Lower leg skin (tissue), 4 donors: ENCODE measurements around the gene GABRG2. TPM values are rescaled to one million over a fixed set of nuclear protein-coding genes. Genes with fewer than 3 reads are reported as not detected.

Experiments
- DNase-seq, 2 donors: peaks; one replicate each; pipeline ENCODE4 v3.0.0-alpha.2; 2019; ENCODE audit warnings: low spot score in 2 of 2
- H3K4me3 ChIP-seq: fragments of 200-600 bp; sonication (generic); 2 replicates; pipeline ENCODE4 v1.5.1; 2017; ENCODE audit warnings: mild to moderate bottlenecking, low read depth; ENCODE audit not compliant: poor library complexity, severe bottlenecking
- POLR2A ChIP-seq, 2 donors: fragments of 450-650 bp; IDR thresholded peaks; one replicate each; pipeline ENCODE4 v1.6.1; 2016 to 2017; ENCODE audit warnings: antibody characterized with exemption in 2 of 2, mild to moderate bottlenecking in 1 of 2, moderate library complexity in 1 of 2
- WGBS, 2 donors: methylation state at CpG; one replicate each; pipeline ENCODE4 v1.1.5; 2018; 5-methylcytosine and 5-hydroxymethylcytosine counted together
- intact Hi-C: fragments of 100-400 bp; cut with DNase I; formaldehyde crosslinking; loops from one replicate; pipeline ENCODE4 v1.15.0; 2023; ENCODE audit warnings: low total_unique reads
- total RNA-seq, 4 donors: library from RNA; depleted of rRNA; stranded (reverse); fragments of >200 nt; gene quantifications; one replicate each; pipeline ENCODE4 v1.1.0, GENCODE V29; 2016
- TF ChIP-seq, protein P1 (sequence below), 3 donors: fragments of 450-650 bp; IDR thresholded peaks; one replicate each; pipeline ENCODE4 v1.5.1; 2016; ENCODE audit warnings: antibody characterized with exemption in 3 of 3, mild to moderate bottlenecking in 3 of 3, moderate library complexity in 2 of 3

Gene GABRG2
- total RNA-seq, 4 donors from 2014 or later: not detected

- intact Hi-C loops: no loop called here
- no peak overlapping the region for H3K4me3 ChIP-seq
- 48 to 53% methylated on average over 2 of the region's 2 CpGs for WGBS, 2 donors
- no peak for DNase-seq
- TF ChIP-seq, protein P1, sequence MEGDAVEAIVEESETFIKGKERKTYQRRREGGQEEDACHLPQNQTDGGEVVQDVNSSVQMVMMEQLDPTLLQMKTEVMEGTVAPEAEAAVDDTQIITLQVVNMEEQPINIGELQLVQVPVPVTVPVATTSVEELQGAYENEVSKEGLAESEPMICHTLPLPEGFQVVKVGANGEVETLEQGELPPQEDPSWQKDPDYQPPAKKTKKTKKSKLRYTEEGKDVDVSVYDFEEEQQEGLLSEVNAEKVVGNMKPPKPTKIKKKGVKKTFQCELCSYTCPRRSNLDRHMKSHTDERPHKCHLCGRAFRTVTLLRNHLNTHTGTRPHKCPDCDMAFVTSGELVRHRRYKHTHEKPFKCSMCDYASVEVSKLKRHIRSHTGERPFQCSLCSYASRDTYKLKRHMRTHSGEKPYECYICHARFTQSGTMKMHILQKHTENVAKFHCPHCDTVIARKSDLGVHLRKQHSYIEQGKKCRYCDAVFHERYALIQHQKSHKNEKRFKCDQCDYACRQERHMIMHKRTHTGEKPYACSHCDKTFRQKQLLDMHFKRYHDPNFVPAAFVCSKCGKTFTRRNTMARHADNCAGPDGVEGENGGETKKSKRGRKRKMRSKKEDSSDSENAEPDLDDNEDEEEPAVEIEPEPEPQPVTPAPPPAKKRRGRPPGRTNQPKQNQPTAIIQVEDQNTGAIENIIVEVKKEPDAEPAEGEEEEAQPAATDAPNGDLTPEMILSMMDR (IDR thresholded peaks at IDR 0.05): no peak
- no peak for TF ChIP-seq POLR2A (IDR thresholded peaks at IDR 0.05)
Measured at GRCh38 chr5:162160401-162160800, 92.8 kb downstream of the GABRG2 start.

GRCh38 chr5:162163663-162164062 lies 96.1 kb downstream of the GABRG2 start:
- 64 to 74% methylated on average over 6 of the region's 6 CpGs for WGBS, 2 donors

GRCh38 chr5:162174358-162174974 lies 106.9 kb downstream of the GABRG2 start:
- no peak for DNase-seq
- 62 to 65% methylated on average over 6 of the region's 6 CpGs for WGBS, 2 donors
- intact Hi-C loops: no loop called here
- TF ChIP-seq POLR2A (IDR thresholded peaks at IDR 0.05): no peak
- TF ChIP-seq, protein P1 (IDR thresholded peaks at IDR 0.05): no peak
- no peak overlapping the region for H3K4me3 ChIP-seq

More at GRCh38 chr5:162163663-162164062, 96.1 kb downstream of the GABRG2 start:
- intact Hi-C loops: no loop called here
- no peak overlapping the region for H3K4me3 ChIP-seq
- DNase-seq: no peak
- TF ChIP-seq, protein P1 (IDR thresholded peaks at IDR 0.05): no peak
- TF ChIP-seq POLR2A (IDR thresholded peaks at IDR 0.05): no peak

DNA sequence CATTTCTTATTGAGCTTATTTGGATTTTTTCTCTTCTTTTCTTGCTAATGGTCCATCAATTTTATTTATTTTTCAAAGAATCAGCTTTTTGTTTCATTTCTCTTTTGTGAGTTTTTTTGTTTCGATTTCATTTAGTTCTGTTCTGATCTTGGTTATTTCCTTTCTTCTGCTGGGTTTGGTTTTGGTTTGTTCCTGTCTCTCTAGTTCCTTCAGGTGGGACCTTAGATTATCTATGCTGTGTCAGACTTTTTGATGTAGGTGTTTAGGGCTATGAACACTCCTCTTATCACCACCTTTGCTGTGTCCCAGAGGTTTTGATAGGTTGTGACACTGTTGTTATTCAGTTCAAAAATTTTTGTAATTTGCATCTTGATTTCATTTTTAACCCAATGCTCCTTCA lies 119.8 kb downstream of the GABRG2 start:
- H3K4me3 ChIP-seq: no peak overlapping the region
- intact Hi-C loops: no loop called here
- WGBS, 2 donors: 68 to 82% methylated on average over 1 of the region's 1 CpG
- DNase-seq: no peak
- no peak for TF ChIP-seq POLR2A (IDR thresholded peaks at IDR 0.05)
- TF ChIP-seq, protein P1 (IDR thresholded peaks at IDR 0.05): no peak

GRCh38 chr5:162189719-162190118 lies 122.1 kb downstream of the GABRG2 start:
- no peak for DNase-seq
- TF ChIP-seq, protein P1 (IDR thresholded peaks at IDR 0.05): no peak
- TF ChIP-seq POLR2A (IDR thresholded peaks at IDR 0.05): no peak
- intact Hi-C loops: no loop called here
- H3K4me3 ChIP-seq: no peak overlapping the region
- 77 to 81% methylated on average over 5 of the region's 5 CpGs for WGBS, 2 donors

- WGBS, 2 donors: 82 to 87% methylated on average over 6 of the region's 6 CpGs
- DNase-seq: no peak
- TF ChIP-seq, protein P1 (IDR thresholded peaks at IDR 0.05): no peak
- no peak for TF ChIP-seq POLR2A (IDR thresholded peaks at IDR 0.05)
- intact Hi-C loops: no loop called here
- H3K4me3 ChIP-seq: no peak overlapping the region
Measured at GRCh38 chr5:162193012-162193411, 125.4 kb downstream of the GABRG2 start.
